Brain microvascular endothelial cell (primary cell): Measurements from ENCODE around the gene HPCAL4.

Experiments used
- DNase-seq: peaks from one replicate; pipeline ENCODE4 v3.0.0-alpha.2; 2020
- H3K27ac ChIP-seq: fragments of 250-450 bp; sonication (Bioruptor Pico); 2 replicates; pipeline ENCODE4 v1.5.1; 2020; ENCODE audit warnings: mild to moderate bottlenecking, moderate library complexity
- H3K27me3 ChIP-seq: fragments of 250-450 bp; sonication (Bioruptor Pico); replicated peaks from 2 replicates; pipeline ENCODE4 v1.5.1; 2020; ENCODE audit warnings: mild to moderate bottlenecking
- H3K36me3 ChIP-seq: fragments of 250-450 bp; sonication (Bioruptor Pico); replicated peaks from 2 replicates; pipeline ENCODE4 v1.5.1; 2020; ENCODE audit warnings: mild to moderate bottlenecking
- H3K4me3 ChIP-seq: 2 replicates; pipeline ENCODE4 v1.5.1; 2011; ENCODE audit warnings: low read depth, mild to moderate bottlenecking, control low read depth, low read length, moderate library complexity
- in situ Hi-C: cut with HindIII; loops from 2 replicates; pipeline ENCODE4 v1.10.0; 2017; ENCODE audit warnings: low sequenced_read_pairs, low pct_ligation_motif_present
- TF ChIP-seq, protein P1 (sequence below): IDR thresholded peaks from 2 replicates; pipeline ENCODE4 v1.5.1; 2011; ENCODE audit warnings: low read depth, mild to moderate bottlenecking, moderate library complexity, low read length, control low read depth, inconsistent platforms; ENCODE audit errors: missing control alignments

The HPCAL4 gene

GRCh38 chr1:39732730-39733129, 41.5 kb upstream of the HPCAL4 start:
- in situ Hi-C loops = no loop called here
- TF ChIP-seq, protein P1, sequence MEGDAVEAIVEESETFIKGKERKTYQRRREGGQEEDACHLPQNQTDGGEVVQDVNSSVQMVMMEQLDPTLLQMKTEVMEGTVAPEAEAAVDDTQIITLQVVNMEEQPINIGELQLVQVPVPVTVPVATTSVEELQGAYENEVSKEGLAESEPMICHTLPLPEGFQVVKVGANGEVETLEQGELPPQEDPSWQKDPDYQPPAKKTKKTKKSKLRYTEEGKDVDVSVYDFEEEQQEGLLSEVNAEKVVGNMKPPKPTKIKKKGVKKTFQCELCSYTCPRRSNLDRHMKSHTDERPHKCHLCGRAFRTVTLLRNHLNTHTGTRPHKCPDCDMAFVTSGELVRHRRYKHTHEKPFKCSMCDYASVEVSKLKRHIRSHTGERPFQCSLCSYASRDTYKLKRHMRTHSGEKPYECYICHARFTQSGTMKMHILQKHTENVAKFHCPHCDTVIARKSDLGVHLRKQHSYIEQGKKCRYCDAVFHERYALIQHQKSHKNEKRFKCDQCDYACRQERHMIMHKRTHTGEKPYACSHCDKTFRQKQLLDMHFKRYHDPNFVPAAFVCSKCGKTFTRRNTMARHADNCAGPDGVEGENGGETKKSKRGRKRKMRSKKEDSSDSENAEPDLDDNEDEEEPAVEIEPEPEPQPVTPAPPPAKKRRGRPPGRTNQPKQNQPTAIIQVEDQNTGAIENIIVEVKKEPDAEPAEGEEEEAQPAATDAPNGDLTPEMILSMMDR = no peak

DNA sequence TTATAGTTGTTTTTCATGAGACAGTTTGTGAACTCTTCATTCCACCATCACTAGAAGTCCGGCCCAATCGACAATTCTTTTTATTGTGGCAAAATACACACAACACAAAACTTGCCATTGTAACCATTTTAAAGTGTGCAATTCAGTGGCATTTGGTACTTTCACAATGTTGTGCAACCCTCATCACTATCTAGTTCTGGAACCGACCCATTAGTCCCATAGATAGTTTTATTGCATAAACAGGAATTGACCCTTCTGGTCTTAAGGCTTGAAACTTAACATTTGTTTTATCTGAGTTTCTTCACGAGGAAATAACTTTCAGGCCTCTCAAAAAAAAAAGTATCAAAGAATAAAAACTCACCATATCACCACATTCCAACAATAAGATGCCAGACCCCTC, 38.6 kb upstream of the HPCAL4 start:
- TF ChIP-seq, protein P1 = no peak
- H3K27me3 ChIP-seq = peaks cover 36% of the 10 kb centered on the region
- H3K27ac ChIP-seq = no peak overlapping the region
- H3K36me3 ChIP-seq = no peaks in the 10 kb centered on the region
- H3K4me3 ChIP-seq = no peak overlapping the region
- in situ Hi-C loops = no loop called here
- DNase-seq = no peak

More at GRCh38 chr1:39732730-39733129, 41.5 kb upstream of the HPCAL4 start:
- no peak overlapping the region for H3K4me3 ChIP-seq
- no peak overlapping the region for H3K27ac ChIP-seq
- DNase-seq = no peak
- H3K27me3 ChIP-seq = peaks cover 22% of the 10 kb centered on the region
- no peaks in the 10 kb centered on the region for H3K36me3 ChIP-seq

DNA sequence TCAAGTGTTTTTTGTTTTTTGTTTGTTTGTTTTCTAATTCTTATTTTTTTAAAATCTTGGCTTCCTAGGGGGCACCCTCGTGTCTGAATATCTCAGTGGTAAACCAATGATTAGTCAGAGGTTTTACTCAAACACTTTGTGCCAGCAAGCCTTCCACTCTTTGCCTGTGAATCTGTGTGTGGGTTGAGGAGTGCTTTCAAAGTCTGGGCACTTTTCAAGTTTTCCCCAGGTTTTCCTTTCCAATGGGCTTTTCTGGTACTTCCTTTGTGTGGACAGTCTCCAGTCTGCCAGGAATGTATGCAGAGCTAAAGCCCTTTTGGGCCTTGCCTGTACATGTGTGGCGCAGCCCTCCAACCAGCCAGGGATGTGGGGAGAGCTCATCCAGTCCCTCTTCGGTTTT, 37.8 kb upstream of the HPCAL4 start:
- Histone ChIP-seq H3K4me3 (no peak overlapping the region), H3K36me3 (no peaks in the 10 kb centered on the region), H3K27ac (no peak overlapping the region), H3K27me3 (peaks cover 41% of the 10 kb centered on the region)
- TF ChIP-seq, protein P1 = no peak
- in situ Hi-C loops = no loop called here
- no peak for DNase-seq

DNA sequence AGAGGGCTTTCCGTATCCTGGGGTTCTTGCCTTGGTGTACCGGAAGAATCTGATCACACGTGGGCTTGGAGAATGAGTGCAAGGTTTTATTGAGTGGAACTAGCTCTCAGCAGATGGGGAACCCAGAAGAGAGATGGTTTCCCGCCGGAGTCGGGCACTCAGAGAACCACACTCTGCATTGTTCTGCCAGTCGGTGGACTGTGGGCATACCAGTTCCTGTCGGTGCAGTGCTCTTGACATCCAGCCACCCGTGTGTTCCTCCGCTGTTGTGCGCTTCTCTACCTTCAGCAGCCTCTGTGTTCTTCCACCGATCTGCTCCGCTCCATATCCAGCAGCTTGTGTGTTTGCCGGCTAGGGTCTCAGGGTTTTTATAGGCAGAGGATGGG, 36.7 kb upstream of the HPCAL4 start:
- no peaks in the 10 kb centered on the region for H3K36me3 ChIP-seq
- TF ChIP-seq, protein P1 = no peak
- H3K27ac ChIP-seq = no peak overlapping the region
- H3K4me3 ChIP-seq = no peak overlapping the region
- in situ Hi-C loops = no loop called here
- peaks cover 34% of the 10 kb centered on the region for H3K27me3 ChIP-seq
- no peak for DNase-seq

- Histone ChIP-seq H3K27me3 (peaks cover 31% of the 10 kb centered on the region), H3K27ac (no peak overlapping the region), H3K36me3 (no peaks in the 10 kb centered on the region), H3K4me3 (no peak overlapping the region)
- in situ Hi-C loops = no loop called here
- TF ChIP-seq, protein P1 = no peak
- no peak for DNase-seq
Observed at GRCh38 chr1:39727221-39727931, 36.1 kb upstream of the HPCAL4 start.

GRCh38 chr1:39726600-39726999, 35.4 kb upstream of the HPCAL4 start:
- TF ChIP-seq, protein P1 = no peak
- Histone ChIP-seq H3K27ac (no peak overlapping the region), H3K4me3 (no peak overlapping the region), H3K27me3 (peaks cover 31% of the 10 kb centered on the region), H3K36me3 (no peaks in the 10 kb centered on the region)
- in situ Hi-C loops = no loop called here
- DNase-seq = no peak
